Lower leg skin (tissue), 4 donors: ENCODE data around the gene TVP23A. TPM values are rescaled to one million over a fixed set of nuclear protein-coding genes. Genes with fewer than 3 reads are reported as not detected.

Experiments used
- DNase-seq, 2 donors: peaks; one replicate each; pipeline ENCODE4 v3.0.0-alpha.2; 2019; ENCODE audit warnings: low spot score in 2 of 2
- H3K4me3 ChIP-seq: fragments of 200-600 bp; sonication (generic); 2 replicates; pipeline ENCODE4 v1.5.1; 2017; ENCODE audit warnings: mild to moderate bottlenecking, low read depth; ENCODE audit not compliant: poor library complexity, severe bottlenecking
- POLR2A ChIP-seq, 2 donors: fragments of 450-650 bp; IDR thresholded peaks; one replicate each; pipeline ENCODE4 v1.6.1; 2016 to 2017; ENCODE audit warnings: antibody characterized with exemption in 2 of 2, mild to moderate bottlenecking in 1 of 2, moderate library complexity in 1 of 2
- WGBS, 2 donors: methylation state at CpG; one replicate each; pipeline ENCODE4 v1.1.5; 2018; 5-methylcytosine and 5-hydroxymethylcytosine counted together
- intact Hi-C: fragments of 100-400 bp; cut with DNase I; formaldehyde crosslinking; loops from one replicate; pipeline ENCODE4 v1.15.0; 2023; ENCODE audit warnings: low total_unique reads
- total RNA-seq, 4 donors: library from RNA; depleted of rRNA; stranded (reverse); fragments of >200 nt; gene quantifications; one replicate each; pipeline ENCODE4 v1.1.0, GENCODE V29; 2016
- TF ChIP-seq, protein P1 (sequence below), 3 donors: fragments of 450-650 bp; IDR thresholded peaks; one replicate each; pipeline ENCODE4 v1.5.1; 2016; ENCODE audit warnings: antibody characterized with exemption in 3 of 3, mild to moderate bottlenecking in 3 of 3, moderate library complexity in 2 of 3

TVP23A gene
- total RNA-seq, 4 donors from 2014 or later, result 0.19 TPM; not detected in 2

DNA sequence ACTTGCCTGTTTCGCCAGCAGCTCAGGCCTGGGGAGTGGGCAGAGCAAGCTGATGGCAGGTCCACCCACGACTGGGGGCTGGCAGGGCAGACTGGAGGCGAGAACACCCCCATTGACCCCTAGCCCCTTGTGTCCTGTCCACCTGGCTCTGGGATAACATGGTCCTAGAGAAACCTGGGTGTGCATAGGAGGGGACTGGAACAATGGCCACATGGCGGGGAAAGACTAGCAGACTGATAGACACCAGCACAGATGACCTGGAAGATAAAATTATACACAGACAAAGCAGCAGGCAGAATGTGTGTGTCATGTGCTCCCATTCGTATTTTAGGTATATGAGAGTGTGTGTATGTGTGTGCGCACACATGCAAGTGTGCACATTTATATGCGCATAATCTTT is 51.5 kb downstream of the TVP23A start:
- 72 to 94% methylated on average over 5 to 6 of the region's 7 CpGs for WGBS, 2 donors
- DNase-seq, result no peak
- intact Hi-C loops, result no loop called here
- TF ChIP-seq, protein P1, sequence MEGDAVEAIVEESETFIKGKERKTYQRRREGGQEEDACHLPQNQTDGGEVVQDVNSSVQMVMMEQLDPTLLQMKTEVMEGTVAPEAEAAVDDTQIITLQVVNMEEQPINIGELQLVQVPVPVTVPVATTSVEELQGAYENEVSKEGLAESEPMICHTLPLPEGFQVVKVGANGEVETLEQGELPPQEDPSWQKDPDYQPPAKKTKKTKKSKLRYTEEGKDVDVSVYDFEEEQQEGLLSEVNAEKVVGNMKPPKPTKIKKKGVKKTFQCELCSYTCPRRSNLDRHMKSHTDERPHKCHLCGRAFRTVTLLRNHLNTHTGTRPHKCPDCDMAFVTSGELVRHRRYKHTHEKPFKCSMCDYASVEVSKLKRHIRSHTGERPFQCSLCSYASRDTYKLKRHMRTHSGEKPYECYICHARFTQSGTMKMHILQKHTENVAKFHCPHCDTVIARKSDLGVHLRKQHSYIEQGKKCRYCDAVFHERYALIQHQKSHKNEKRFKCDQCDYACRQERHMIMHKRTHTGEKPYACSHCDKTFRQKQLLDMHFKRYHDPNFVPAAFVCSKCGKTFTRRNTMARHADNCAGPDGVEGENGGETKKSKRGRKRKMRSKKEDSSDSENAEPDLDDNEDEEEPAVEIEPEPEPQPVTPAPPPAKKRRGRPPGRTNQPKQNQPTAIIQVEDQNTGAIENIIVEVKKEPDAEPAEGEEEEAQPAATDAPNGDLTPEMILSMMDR (IDR thresholded peaks at IDR 0.05), result no peak
- no peak for TF ChIP-seq POLR2A (IDR thresholded peaks at IDR 0.05)
- H3K4me3 ChIP-seq, result no peak overlapping the region

GRCh38 chr16:10765772-10766171 is 52.8 kb downstream of the TVP23A start:
- WGBS, 2 donors, result 80 to 87% methylated on average over 4 of the region's 4 CpGs
- intact Hi-C loops, result no loop called here

GRCh38 chr16:10763456-10763855 is 55.1 kb downstream of the TVP23A start:
- no peak for DNase-seq
- WGBS, 2 donors, result 91 to 92% methylated on average over 7 of the region's 7 CpGs
- TF ChIP-seq, protein P1 (IDR thresholded peaks at IDR 0.05), result no peak
- TF ChIP-seq POLR2A (IDR thresholded peaks at IDR 0.05), result no peak
- no peak overlapping the region for H3K4me3 ChIP-seq
- intact Hi-C loops, result no loop called here

More at GRCh38 chr16:10765772-10766171, 52.8 kb downstream of the TVP23A start:
- H3K4me3 ChIP-seq, result no peak overlapping the region
- DNase-seq, result no peak
- TF ChIP-seq, protein P1 (IDR thresholded peaks at IDR 0.05), result no peak
- TF ChIP-seq POLR2A (IDR thresholded peaks at IDR 0.05), result no peak

DNA sequence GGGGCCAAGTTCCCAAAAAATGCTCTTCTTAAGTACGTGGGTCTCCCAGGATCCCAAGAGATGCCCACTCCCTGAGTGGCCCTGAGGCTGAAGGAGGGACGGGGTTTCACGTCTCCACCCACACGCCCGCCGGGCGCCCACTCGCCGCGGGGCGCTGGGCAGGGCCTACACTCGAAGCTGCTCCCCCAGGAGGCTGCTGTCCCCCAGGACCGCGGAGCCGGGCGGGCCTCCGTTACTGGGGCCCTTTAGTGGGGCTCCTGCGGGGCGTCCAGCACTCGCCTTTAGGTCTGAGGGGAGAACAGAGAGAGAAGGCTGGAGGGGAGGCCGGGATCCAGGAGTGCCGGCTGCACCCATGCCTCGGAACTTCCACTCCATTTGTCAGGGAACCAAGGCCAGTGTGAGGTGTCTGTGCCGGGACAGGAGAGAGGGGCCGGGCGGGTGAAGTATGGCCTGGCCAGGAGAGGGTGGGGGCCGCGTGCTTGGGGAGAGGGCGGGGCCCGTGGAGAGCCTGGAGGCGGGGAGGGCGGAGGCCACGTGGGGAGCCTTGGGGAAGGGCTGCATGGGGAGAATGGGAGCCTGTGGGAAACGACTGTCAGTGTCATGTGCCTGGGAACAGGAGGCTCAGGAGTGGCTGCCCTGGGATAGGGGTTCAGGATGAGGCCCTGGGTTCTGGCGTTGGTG is 56.1 kb downstream of the TVP23A start:
- DNase-seq, result no peak
- TF ChIP-seq POLR2A (IDR thresholded peaks at IDR 0.05), result no peak
- TF ChIP-seq, protein P1 (IDR thresholded peaks at IDR 0.05), result no peak
- no peak overlapping the region for H3K4me3 ChIP-seq
- 87 to 88% methylated on average over 31 to 35 of the region's 35 CpGs for WGBS, 2 donors
- intact Hi-C loops, result no loop called here

- intact Hi-C loops, result no loop called here
- TF ChIP-seq, protein P1 (IDR thresholded peaks at IDR 0.05), result no peak
- TF ChIP-seq POLR2A (IDR thresholded peaks at IDR 0.05), result no peak
- no peak for DNase-seq
Measured at GRCh38 chr16:10761373-10761772, 57.2 kb downstream of the TVP23A start.

GRCh38 chr16:10760858-10761257 is 57.7 kb downstream of the TVP23A start:
- H3K4me3 ChIP-seq, result no peak overlapping the region
- no peak for TF ChIP-seq POLR2A (IDR thresholded peaks at IDR 0.05)
- TF ChIP-seq, protein P1 (IDR thresholded peaks at IDR 0.05), result no peak
- 86 to 89% methylated on average over 3 of the region's 3 CpGs for WGBS, 2 donors
- no peak for DNase-seq
- intact Hi-C loops, result no loop called here

More at GRCh38 chr16:10761373-10761772, 57.2 kb downstream of the TVP23A start:
- 91% methylated on average over 8 of the region's 8 CpGs for WGBS, 2 donors
- H3K4me3 ChIP-seq, result no peak overlapping the region
